ENCODE results near the gene WHRN.

WHRN gene

GRCh38 chr9:114480746-114481435 lies 24.4 kb downstream of the WHRN start:
- no peak for DNase-seq (ENCODE audit: low read depth)
- no peak overlapping the region for H3K4me3 ChIP-seq (ENCODE audit: low read depth, low read length)
- in situ Hi-C loops (cut with HindIII; ENCODE audit: low sequenced_read_pairs) = no loop called here
- TF ChIP-seq CTCF (IDR thresholded peaks at IDR 0.05; ENCODE audit: low read depth, low read length, missing control alignments) = no peak

GRCh38 chr9:114478871-114479270 lies 26.4 kb downstream of the WHRN start:
- H3K4me3 ChIP-seq (ENCODE audit: low read depth, low read length) = no peak overlapping the region
- no peak for TF ChIP-seq CTCF (IDR thresholded peaks at IDR 0.05; ENCODE audit: low read depth, low read length, missing control alignments)
- in situ Hi-C loops (cut with HindIII; ENCODE audit: low sequenced_read_pairs) = no loop called here

GRCh38 chr9:114478459-114478858 lies 26.8 kb downstream of the WHRN start:
- no peak overlapping the region for H3K4me3 ChIP-seq (ENCODE audit: low read depth, low read length)
- TF ChIP-seq CTCF (IDR thresholded peaks at IDR 0.05; ENCODE audit: low read depth, low read length, missing control alignments) = no peak
- in situ Hi-C loops (cut with HindIII; ENCODE audit: low sequenced_read_pairs) = no loop called here
- DNase-seq (ENCODE audit: low read depth) = no peak

More at GRCh38 chr9:114478871-114479270, 26.4 kb downstream of the WHRN start:
- DNase-seq (ENCODE audit: low read depth) = no peak

GRCh38 chr9:114477642-114478041 lies 27.6 kb downstream of the WHRN start:
- H3K4me3 ChIP-seq (ENCODE audit: low read depth, low read length) = no peak overlapping the region
- in situ Hi-C loops (cut with HindIII; ENCODE audit: low sequenced_read_pairs) = no loop called here
- DNase-seq (ENCODE audit: low read depth) = no peak
- no peak for TF ChIP-seq CTCF (IDR thresholded peaks at IDR 0.05; ENCODE audit: low read depth, low read length, missing control alignments)

GRCh38 chr9:114476891-114477469 lies 28.3 kb downstream of the WHRN start:
- DNase-seq (ENCODE audit: low read depth) = no peak
- in situ Hi-C loops (cut with HindIII; ENCODE audit: low sequenced_read_pairs) = no loop called here
- no peak for TF ChIP-seq CTCF (IDR thresholded peaks at IDR 0.05; ENCODE audit: low read depth, low read length, missing control alignments)
- no peak overlapping the region for H3K4me3 ChIP-seq (ENCODE audit: low read depth, low read length)

- TF ChIP-seq CTCF (IDR thresholded peaks at IDR 0.05; ENCODE audit: low read depth, low read length, missing control alignments) = no peak
- H3K4me3 ChIP-seq (ENCODE audit: low read depth, low read length) = no peak overlapping the region
- in situ Hi-C loops (cut with HindIII; ENCODE audit: low sequenced_read_pairs) = no loop called here
- no peak for DNase-seq (ENCODE audit: low read depth)
Observed at GRCh38 chr9:114475412-114476135, 29.7 kb downstream of the WHRN start.

Data from astrocyte of the cerebellum (primary cell).